IMR-90 (cell line): ENCODE measurements around the gene LEF1. TPM values are rescaled to one million over a fixed set of nuclear protein-coding genes. Genes with fewer than 3 reads are reported as not detected.
A peak's percentile ranks its signal among the peaks of the same experiment; 100 is the strongest.

Experiments used
- ATAC-seq: fragments of 200-7000 bp; cut with Tn5 transposase; 2 replicates; pipeline ENCODE4 v1.9.1; 2020; ENCODE audit warnings: low read depth, mild to moderate bottlenecking, moderate library complexity
- BruUV-seq: library from RNA; stranded (reverse); fragments of 400-500 nt; replicated peaks from 2 replicates; lab custom pipeline; 2021; lab: Mats Ljungman, UMichigan
- CTCF ChIA-PET: fragments of 300-600 bp; formaldehyde crosslinking; extraction: SDS; loops from one replicate; lab custom pipeline; 2021; ENCODE audit warnings: antibody characterized with exemption; lab: Yijun Ruan, JAX
- POLR2A ChIA-PET: fragments of 300-600 bp; sonication (Branson Sonifier 250); formaldehyde crosslinking; loops from one replicate; lab custom pipeline; 2022; ENCODE audit warnings: antibody characterized with exemption; ENCODE audit not compliant: unreplicated experiment; lab: Charles Lee
- DNase-seq: peaks from one replicate; pipeline ENCODE4 v3.0.0; 2013
- H2AFZ ChIP-seq: replicated peaks from 2 replicates; pipeline ENCODE3; 2013; ENCODE audit warnings: low read length, mild to moderate bottlenecking; ENCODE audit not compliant: poor library complexity
- H2AK5ac ChIP-seq: 2 replicates; pipeline ENCODE4 v1.6.1; 2013; ENCODE audit warnings: low read depth, low read length, inconsistent platforms
- H2AK9ac ChIP-seq: replicated peaks from 2 replicates; pipeline ENCODE3; 2013; ENCODE audit warnings: mild to moderate bottlenecking, low read depth, low read length, moderate library complexity; ENCODE audit not compliant: poor library complexity
- H2BK120ac ChIP-seq: 2 replicates; pipeline ENCODE4 v1.6.1; 2013; ENCODE audit warnings: low read depth, low read length, inconsistent platforms
- H2BK15ac ChIP-seq: 3 replicates; pipeline ENCODE4 v1.6.1; 2013; ENCODE audit warnings: low read depth, low read length, inconsistent platforms
- H2BK20ac ChIP-seq: 2 replicates; pipeline ENCODE4 v1.6.1; 2013; ENCODE audit warnings: low read depth, mild to moderate bottlenecking, inconsistent platforms, low read length, moderate library complexity
- H2BK5ac ChIP-seq: 2 replicates; pipeline ENCODE4 v1.6.1; 2013; ENCODE audit warnings: mild to moderate bottlenecking, low read depth, low read length, inconsistent platforms; ENCODE audit not compliant: poor library complexity, severe bottlenecking
- H3K14ac ChIP-seq: replicated peaks from 2 replicates; pipeline ENCODE4 v1.6.1; 2013; ENCODE audit warnings: low read depth, low read length, inconsistent platforms
- H3K18ac ChIP-seq: 2 replicates; pipeline ENCODE4 v1.6.1; 2013; ENCODE audit warnings: low read depth, low read length, control low read depth
- H3K23ac ChIP-seq: 2 replicates; pipeline ENCODE4 v1.6.1; 2013; ENCODE audit warnings: low read depth, low read length, inconsistent platforms
- H3K27ac ChIP-seq: 2 replicates; pipeline ENCODE4 v1.5.1; 2013; ENCODE audit warnings: mild to moderate bottlenecking, control low read depth, low read length; ENCODE audit not compliant: insufficient read depth
- H3K27me3 ChIP-seq: 2 replicates; pipeline ENCODE4 v1.6.1; 2013; ENCODE audit warnings: low read length; ENCODE audit not compliant: control insufficient read depth, insufficient read depth
- H3K36me3 ChIP-seq: 2 replicates; pipeline ENCODE4 v1.6.1; 2013; ENCODE audit warnings: low read length, mixed read lengths; ENCODE audit not compliant: control insufficient read depth, insufficient read depth
- H3K4ac ChIP-seq: 2 replicates; pipeline ENCODE4 v1.6.1; 2013; ENCODE audit warnings: low read depth, low read length, inconsistent platforms
- H3K4me1 ChIP-seq: 2 replicates; pipeline ENCODE4 v1.6.1; 2013; ENCODE audit warnings: low read length, mixed read lengths; ENCODE audit not compliant: control insufficient read depth, insufficient read depth
- H3K4me2 ChIP-seq: 2 replicates; pipeline ENCODE4 v1.6.1; 2013; ENCODE audit warnings: low read depth, mild to moderate bottlenecking, control low read depth, low read length, moderate library complexity
- H3K4me3 ChIP-seq: 2 replicates; pipeline ENCODE4 v1.5.1; 2013; ENCODE audit warnings: low read depth, mild to moderate bottlenecking, control low read depth, low read length, moderate library complexity; ENCODE audit not compliant: insufficient read depth
- H3K56ac ChIP-seq: 2 replicates; pipeline ENCODE4 v1.6.1; 2013; ENCODE audit warnings: low read length, inconsistent platforms; ENCODE audit not compliant: insufficient read depth; ENCODE audit errors: extremely low read depth
- H3K79me1 ChIP-seq, 2 experiments: 2 replicates each; pipeline ENCODE4 v1.6.1; 2013; ENCODE audit warnings: low read length in 2 of 2, inconsistent platforms in 1 of 2, low read depth in 1 of 2
- H3K9ac ChIP-seq: 2 replicates; pipeline ENCODE4 v1.6.1; 2013; ENCODE audit warnings: low read depth, low read length, control low read depth
- H3K9me1 ChIP-seq: 2 replicates; pipeline ENCODE4 v1.6.1; 2013; ENCODE audit warnings: low read length, inconsistent platforms; ENCODE audit not compliant: insufficient read depth
- H3K9me3 ChIP-seq: 2 replicates; pipeline ENCODE4 v1.6.1; 2013; ENCODE audit warnings: low read length; ENCODE audit not compliant: control insufficient read depth, insufficient read depth
- H4K20me1 ChIP-seq: 2 replicates; pipeline ENCODE4 v1.6.1; 2013; ENCODE audit warnings: low read length, inconsistent platforms; ENCODE audit not compliant: insufficient read depth
- H4K5ac ChIP-seq: 2 replicates; pipeline ENCODE4 v1.6.1; 2013; ENCODE audit warnings: mild to moderate bottlenecking, low read depth, low read length, control low read depth
- H4K8ac ChIP-seq, 2 experiments: 2 replicates each; pipeline ENCODE4 v1.6.1; 2013; ENCODE audit warnings: low read depth in 2 of 2, low read length in 2 of 2, control low read depth in 1 of 2, inconsistent platforms in 1 of 2
- H4K91ac ChIP-seq: 2 replicates; pipeline ENCODE4 v1.6.1; 2013; ENCODE audit warnings: low read depth, low read length, inconsistent platforms; ENCODE audit not compliant: insufficient read depth
- BHLHE40 ChIP-seq: fragments of 150-350 bp; IDR thresholded peaks from 2 replicates; pipeline ENCODE4 v1.6.1; 2016; ENCODE audit warnings: mild to moderate bottlenecking, low read depth, low read length
- FOS ChIP-seq: fragments of 150-350 bp; IDR thresholded peaks from 2 replicates; pipeline ENCODE4 v1.6.1; 2016; ENCODE audit warnings: low read depth, low read length
- MAFK ChIP-seq: IDR thresholded peaks from 2 replicates; pipeline ENCODE4 v1.6.1; 2012; ENCODE audit warnings: low read depth, low read length, improper control_type of control experiment
- RFX5 ChIP-seq: IDR thresholded peaks from 2 replicates; pipeline ENCODE4 v1.8.0; 2012; ENCODE audit warnings: low read depth, mild to moderate bottlenecking, low read length, moderate library complexity
- WGBS, 2 experiments: methylation state at CpG; one replicate each; pipeline versions ENCODE4 v1.1.5 to v1.1.7; 2013; ENCODE audit warnings: missing lambda C conversion rate in 2 of 2; ENCODE audit not compliant: insufficient read length in 1 of 2; ENCODE audit errors: extremely low coverage in 2 of 2; 5-methylcytosine and 5-hydroxymethylcytosine counted together
- dilution Hi-C: fragments of 300-500 bp; cut with HindIII; formaldehyde crosslinking; loops from one replicate; pipeline ENCODE4 v1.14.3; 2018; ENCODE audit warnings: low sequenced_read_pairs; ENCODE audit not compliant: unreplicated experiment
- in situ Hi-C: fragments of 300-500 bp; cut with MboI; formaldehyde crosslinking; loops from 3 replicates; pipeline ENCODE4 v1.14.3; 2019; ENCODE audit warnings: low sequenced_read_pairs, inconsistent platforms, mixed read lengths
- intact Hi-C: fragments of 100-400 bp; cut with micrococcal nuclease; formaldehyde crosslinking; loops from 2 replicates; pipeline ENCODE4 v1.10.0; 2022
- polyA plus RNA-seq, 3 experiments: library from polyadenylated mRNA; depleted of rRNA; stranded (reverse); fragments of >200 nt; gene quantifications; 2 replicates each; pipeline ENCODE4 v1.2.3, GENCODE V29; 2012; ENCODE audit warnings: low replicate concordance in 1 of 3
- total RNA-seq: library from RNA; depleted of rRNA; stranded (reverse); fragments of >200 nt; gene quantifications from 2 replicates; pipeline ENCODE4 v1.2.3, GENCODE V29; 2012

Gene LEF1
- total and polyA plus RNA-seq, 2 of the 4 experiments (the other 2 are of a cell fraction): 1.7 to 1.8 TPM

DNA sequence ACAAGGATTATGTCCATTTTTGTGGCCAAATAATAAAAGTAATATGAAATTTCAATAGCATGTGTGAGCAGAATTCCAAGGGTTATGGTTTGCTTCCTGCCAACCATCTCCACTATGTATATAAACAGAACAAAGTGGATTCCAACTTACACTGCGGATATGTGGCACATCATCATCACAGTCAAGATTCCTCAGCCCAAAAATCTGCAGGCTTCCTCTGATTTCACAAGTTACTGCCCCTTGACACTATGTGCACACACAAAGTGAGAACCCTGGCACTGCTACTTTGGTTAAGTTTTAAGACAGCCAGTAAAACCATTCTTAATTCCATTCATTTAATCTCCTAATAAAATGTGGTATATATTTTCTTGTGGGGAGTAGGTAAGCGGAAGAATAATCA lies 76.4 kb downstream of the LEF1 start:
- no TSS peak for BruUV-seq
- no peak overlapping the region for H2BK120ac ChIP-seq
- H3K14ac ChIP-seq: no peak overlapping the region
- no peak overlapping the region for H3K18ac ChIP-seq
- no peak overlapping the region for H3K56ac ChIP-seq
- no peak overlapping the region for H2BK5ac ChIP-seq
- H4K8ac ChIP-seq: no peak overlapping the region
- no peaks in the 10 kb centered on the region for H3K9me3 ChIP-seq
- no peak overlapping the region for H2AK5ac ChIP-seq
- H3K4me2 ChIP-seq: no peak overlapping the region
- no peak overlapping the region for H3K27ac ChIP-seq
- ATAC-seq: peak; percentile 40; the same call in 1 of the 2 replicates
- CTCF ChIA-PET: no interaction called here
- no peak overlapping the region for H3K4me3 ChIP-seq
- H2AK9ac ChIP-seq: no peak overlapping the region
- in situ Hi-C loops: no loop called here
- H2BK20ac ChIP-seq: no peak overlapping the region
- WGBS, 2 experiments: 0% methylated on average over 1 of the region's 2 CpGs; no CpG with 5 or more reads in 1 of the 2 experiments
- no peak for TF ChIP-seq BHLHE40
- no peak for TF ChIP-seq RFX5
- no peak for TF ChIP-seq FOS
- TF ChIP-seq MAFK: no peak
- no peaks in the 10 kb centered on the region for H3K9me1 ChIP-seq
- no peaks in the 10 kb centered on the region; the same call in 1 of the 2 replicates for H3K27me3 ChIP-seq
- DNase-seq: no peak
- dilution Hi-C loops: no loop called here
- H2AFZ ChIP-seq: no peak overlapping the region
- H4K91ac ChIP-seq: no peak overlapping the region
- H2BK15ac ChIP-seq: no peak overlapping the region
- no peaks in the 10 kb centered on the region for H3K36me3 ChIP-seq
- H4K5ac ChIP-seq: no peak overlapping the region
- no peaks in the 10 kb centered on the region for H3K4me1 ChIP-seq
- no peaks in the 10 kb centered on the region for H3K79me1 ChIP-seq
- no peaks in the 10 kb centered on the region for H4K20me1 ChIP-seq
- intact Hi-C loops: no loop called here
- no peak overlapping the region for H3K4ac ChIP-seq
- H3K23ac ChIP-seq: no peak overlapping the region
- POLR2A ChIA-PET: no interaction called here
- no peak overlapping the region for H3K9ac ChIP-seq
